ENCODE measurements around the gene MTMR12. TPM values are rescaled to one million over a fixed set of nuclear protein-coding genes. Genes with fewer than 3 reads are reported as not detected.
A peak's percentile ranks its signal among the peaks of the same experiment; 100 is the strongest.

MTMR12 gene
- total and polyA plus RNA-seq, 4 donors, result 7.8 to 43.3 (median 23.8) TPM

DNA sequence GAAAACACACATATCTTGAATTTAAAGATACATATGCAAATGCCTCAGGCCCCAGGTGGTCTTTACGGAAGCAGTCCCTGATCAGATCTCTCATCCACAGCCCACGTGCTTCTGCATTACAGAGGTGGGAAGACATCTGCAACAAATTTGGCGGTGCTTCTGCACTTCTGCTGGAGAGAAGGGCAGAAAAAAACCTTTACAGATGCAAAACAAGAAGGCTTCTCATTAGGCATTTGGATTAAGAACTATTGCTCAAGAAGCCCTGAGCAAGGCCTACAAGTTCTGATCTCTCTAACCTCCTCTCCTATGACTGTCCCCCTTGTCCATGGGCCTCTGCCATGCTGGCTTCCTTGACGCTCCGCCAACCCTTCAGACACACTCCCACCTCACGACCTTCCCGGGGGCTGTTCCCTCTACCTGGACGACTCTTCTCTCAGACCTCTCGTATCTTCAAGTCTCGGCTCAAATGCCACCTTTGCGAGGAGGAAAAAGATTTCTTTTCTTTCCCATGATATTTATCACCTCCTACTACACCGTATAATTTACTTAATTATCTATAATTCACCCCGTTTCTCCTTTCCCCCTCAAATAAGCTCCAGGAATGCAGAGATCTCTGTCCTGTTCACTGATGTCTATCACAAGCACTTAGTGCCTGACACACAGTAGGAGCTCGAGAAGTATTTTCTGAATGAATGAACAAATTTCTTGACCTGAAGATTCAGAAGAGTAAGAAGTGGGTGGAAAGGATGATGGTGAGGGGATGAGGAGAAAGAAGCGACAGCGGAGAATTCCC lies 1.1 kb downstream of the MTMR12 start:
- H3K27ac ChIP-seq (ENCODE audit: low read depth in 1 of 2, low read length in 1 of 2), result peak overlapping the region; percentile 98 to 99
- TF ChIP-seq, protein P1, sequence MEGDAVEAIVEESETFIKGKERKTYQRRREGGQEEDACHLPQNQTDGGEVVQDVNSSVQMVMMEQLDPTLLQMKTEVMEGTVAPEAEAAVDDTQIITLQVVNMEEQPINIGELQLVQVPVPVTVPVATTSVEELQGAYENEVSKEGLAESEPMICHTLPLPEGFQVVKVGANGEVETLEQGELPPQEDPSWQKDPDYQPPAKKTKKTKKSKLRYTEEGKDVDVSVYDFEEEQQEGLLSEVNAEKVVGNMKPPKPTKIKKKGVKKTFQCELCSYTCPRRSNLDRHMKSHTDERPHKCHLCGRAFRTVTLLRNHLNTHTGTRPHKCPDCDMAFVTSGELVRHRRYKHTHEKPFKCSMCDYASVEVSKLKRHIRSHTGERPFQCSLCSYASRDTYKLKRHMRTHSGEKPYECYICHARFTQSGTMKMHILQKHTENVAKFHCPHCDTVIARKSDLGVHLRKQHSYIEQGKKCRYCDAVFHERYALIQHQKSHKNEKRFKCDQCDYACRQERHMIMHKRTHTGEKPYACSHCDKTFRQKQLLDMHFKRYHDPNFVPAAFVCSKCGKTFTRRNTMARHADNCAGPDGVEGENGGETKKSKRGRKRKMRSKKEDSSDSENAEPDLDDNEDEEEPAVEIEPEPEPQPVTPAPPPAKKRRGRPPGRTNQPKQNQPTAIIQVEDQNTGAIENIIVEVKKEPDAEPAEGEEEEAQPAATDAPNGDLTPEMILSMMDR (IDR thresholded peaks at IDR 0.05; ENCODE audit: control extremely low read depth, extremely low read depth), result no peak
- peak overlapping the region; percentile 89 for H3K4me3 ChIP-seq
- H3K9ac ChIP-seq (ENCODE audit: insufficient read depth in 1 of 2, low read length in 2 of 2), result peak overlapping the region; percentile 61 to 70
- DNase-seq, result no peak
- H3K4me1 ChIP-seq (ENCODE audit: control insufficient read depth in 5 of 5, insufficient read depth in 5 of 5, low read length in 5 of 5), result peaks cover 7 to 20% (median 12%) of the 10 kb centered on the region in 5 donors
- no peaks in the 10 kb centered on the region for H3K27me3 ChIP-seq (ENCODE audit: control insufficient read depth in 3 of 3, insufficient read depth in 3 of 3, low read length in 2 of 3)
- H3K36me3 ChIP-seq (ENCODE audit: control insufficient read depth in 4 of 4, insufficient read depth in 4 of 4, low read length in 4 of 4), result no peaks in the 10 kb centered on the region
- 41 to 43% methylated on average over 16 of the region's 16 CpGs for WGBS, 2 donors
- ATAC-seq (ENCODE audit: insufficient read depth, low FRiP score), result no peak
- no peaks in the 10 kb centered on the region for H3K9me3 ChIP-seq (ENCODE audit: control insufficient read depth in 4 of 4, insufficient read depth in 3 of 4, low read length in 3 of 4)

DNA sequence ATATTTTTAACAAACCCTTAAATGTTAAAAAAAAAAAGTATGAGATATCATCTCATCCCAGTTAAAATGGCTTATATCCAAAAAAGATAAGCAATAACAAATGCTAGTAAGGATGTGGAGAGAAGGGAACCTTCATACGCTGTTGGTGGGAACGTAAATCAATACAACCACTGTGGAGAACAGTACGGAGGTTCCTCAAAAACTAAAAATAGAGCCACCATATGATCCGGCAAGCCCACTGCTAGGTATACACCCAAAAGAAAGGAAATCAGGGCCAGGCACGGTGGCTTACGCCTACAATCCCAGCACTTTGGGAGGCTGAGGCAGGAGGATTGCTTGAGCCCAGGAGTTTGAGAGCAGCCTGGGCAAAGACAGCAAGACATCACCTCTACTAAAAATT lies 3.0 kb downstream of the MTMR12 start:
- H3K4me1 ChIP-seq (ENCODE audit: control insufficient read depth in 5 of 5, insufficient read depth in 5 of 5, low read length in 5 of 5), result peaks cover 7 to 22% (median 11%) of the 10 kb centered on the region in 5 donors
- whole genome bisulfite sequencing, 2 donors, result 27 to 65% methylated on average over 6 of the region's 6 CpGs
- TF ChIP-seq, protein P1 (IDR thresholded peaks at IDR 0.05; ENCODE audit: control extremely low read depth, extremely low read depth), result no peak
- DNase-seq, result no peak
- no peak for ATAC-seq (ENCODE audit: insufficient read depth, low FRiP score)
- H3K4me3 ChIP-seq, result no peak overlapping the region
- H3K27ac ChIP-seq (ENCODE audit: low read depth in 1 of 2, low read length in 1 of 2), result peak overlapping the region in 1 of 2 donors; percentile 34
- no peaks in the 10 kb centered on the region for H3K36me3 ChIP-seq (ENCODE audit: control insufficient read depth in 4 of 4, insufficient read depth in 4 of 4, low read length in 4 of 4)
- H3K9ac ChIP-seq (ENCODE audit: insufficient read depth in 1 of 2, low read length in 2 of 2), result no peak overlapping the region
- no peaks in the 10 kb centered on the region for H3K27me3 ChIP-seq (ENCODE audit: control insufficient read depth in 3 of 3, insufficient read depth in 3 of 3, low read length in 2 of 3)
- H3K9me3 ChIP-seq (ENCODE audit: control insufficient read depth in 4 of 4, insufficient read depth in 3 of 4, low read length in 3 of 4), result no peaks in the 10 kb centered on the region

DNA sequence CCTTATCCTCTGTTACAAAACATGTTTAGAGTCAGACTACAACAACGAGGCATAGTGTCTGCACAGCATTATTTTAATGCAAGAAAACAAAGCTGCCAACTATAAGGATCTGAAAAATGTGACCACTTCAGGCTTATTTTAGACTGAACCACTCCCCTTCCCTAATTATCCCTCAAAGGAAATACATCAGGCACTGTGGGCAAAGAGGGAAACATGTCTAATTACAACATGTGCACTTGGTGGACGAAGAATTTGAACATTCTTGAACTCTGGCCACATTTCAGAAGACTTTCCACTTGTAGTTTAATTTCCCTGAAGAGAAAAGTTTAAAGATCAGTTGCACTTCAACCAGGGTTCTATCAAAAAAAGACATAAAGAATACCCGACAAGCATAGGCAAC lies 3.8 kb downstream of the MTMR12 start:
- no peak for DNase-seq
- H3K27ac ChIP-seq (ENCODE audit: low read depth in 1 of 2, low read length in 1 of 2), result no peak overlapping the region
- no peaks in the 10 kb centered on the region for H3K27me3 ChIP-seq (ENCODE audit: control insufficient read depth in 3 of 3, insufficient read depth in 3 of 3, low read length in 2 of 3)
- ATAC-seq (ENCODE audit: insufficient read depth, low FRiP score), result no peak
- H3K4me3 ChIP-seq, result no peak overlapping the region
- WGBS, 2 donors, result 30 to 32% methylated on average over 3 of the region's 3 CpGs
- H3K9me3 ChIP-seq (ENCODE audit: control insufficient read depth in 4 of 4, insufficient read depth in 3 of 4, low read length in 3 of 4), result no peaks in the 10 kb centered on the region
- TF ChIP-seq, protein P1 (IDR thresholded peaks at IDR 0.05; ENCODE audit: control extremely low read depth, extremely low read depth), result no peak
- peaks cover 7 to 22% (median 12%) of the 10 kb centered on the region in 5 donors for H3K4me1 ChIP-seq (ENCODE audit: control insufficient read depth in 5 of 5, insufficient read depth in 5 of 5, low read length in 5 of 5)
- no peak overlapping the region for H3K9ac ChIP-seq (ENCODE audit: insufficient read depth in 1 of 2, low read length in 2 of 2)
- no peaks in the 10 kb centered on the region for H3K36me3 ChIP-seq (ENCODE audit: control insufficient read depth in 4 of 4, insufficient read depth in 4 of 4, low read length in 4 of 4)
